ENCODE data around the gene TEN1.
A peak's percentile ranks its signal among the peaks of the same experiment; 100 is the strongest.

The TEN1 gene

GRCh38 chr17:75996665-75997590 lies 17.9 kb downstream of the TEN1 start:
- peak; percentile 78 to 89 for DNase-seq (ENCODE audit: low read depth in 1 of 2, low spot score in 1 of 2)
- peak; percentile 94 for TF ChIP-seq SPI1 (IDR thresholded peaks at IDR 0.05; ENCODE audit: borderline replicate concordance, low read depth)
- TF ChIP-seq POLR2AphosphoS5 (IDR thresholded peaks at IDR 0.05; ENCODE audit: low read depth) = no peak; the same call in 1 of the 2 replicates
- Histone ChIP-seq H3K27me3 (ENCODE audit: insufficient read depth, poor library complexity, severe bottlenecking) (no peaks in the 10 kb centered on the region), H3K27ac (replicated peaks) (peak overlapping the region; percentile 58), H3K4me3 (replicated peaks; ENCODE audit: insufficient read depth, low read length) (no peak overlapping the region)

GRCh38 chr17:75998327-75998795 lies 19.3 kb downstream of the TEN1 start:
- 0 out of 2 replicates have a peak overlapping the region, but pooled peaks have one; percentile 16 for H3K27ac ChIP-seq (replicated peaks)
- TF ChIP-seq SPI1 (IDR thresholded peaks at IDR 0.05; ENCODE audit: borderline replicate concordance, low read depth) (no peak), GABPA (IDR thresholded peaks at IDR 0.05; ENCODE audit: low read depth) (no peak), REST (IDR thresholded peaks at IDR 0.05; ENCODE audit: insufficient replicate concordance, low read depth) (no peak), CTCF (IDR thresholded peaks at IDR 0.05; ENCODE audit: insufficient read depth, low read length) (no peak), POLR2AphosphoS5 (IDR thresholded peaks at IDR 0.05; ENCODE audit: low read depth) (no peak)
- no peaks in the 10 kb centered on the region for H3K27me3 ChIP-seq (ENCODE audit: insufficient read depth, poor library complexity, severe bottlenecking)
- DNase-seq (ENCODE audit: low read depth in 1 of 2, low spot score in 1 of 2) = no peak
- H3K4me3 ChIP-seq (replicated peaks; ENCODE audit: insufficient read depth, low read length) = no peak overlapping the region

GRCh38 chr17:76000016-76000754 lies 21.1 kb downstream of the TEN1 start:
- Histone ChIP-seq H3K4me3 (replicated peaks; ENCODE audit: insufficient read depth, low read length) (no peak overlapping the region), H3K27ac (replicated peaks) (peak overlapping the region; percentile 34), H3K27me3 (ENCODE audit: insufficient read depth, poor library complexity, severe bottlenecking) (no peaks in the 10 kb centered on the region)
- no peak for TF ChIP-seq GABPA (IDR thresholded peaks at IDR 0.05; ENCODE audit: low read depth)
- TF ChIP-seq CTCF (IDR thresholded peaks at IDR 0.05; ENCODE audit: insufficient read depth, low read length) = peak; percentile 53
- peak in 1 of 2 experiments; percentile 64 for DNase-seq (ENCODE audit: low read depth in 1 of 2, low spot score in 1 of 2)

GRCh38 chr17:76000755-76001521 lies 21.9 kb downstream of the TEN1 start, which contains the start of gene CDK3:
Gene CDK3, plus strand, starts transcription at chr17:76000855. Its CDS starts 571 bp downstream, at chr17:76001426.
- no peak for TF ChIP-seq POLR2AphosphoS5 (IDR thresholded peaks at IDR 0.05; ENCODE audit: low read depth)
- TF ChIP-seq CTCF (IDR thresholded peaks at IDR 0.05; ENCODE audit: insufficient read depth, low read length) = no peak
- TF ChIP-seq SPI1 (IDR thresholded peaks at IDR 0.05; ENCODE audit: borderline replicate concordance, low read depth) = no peak
- no peak for TF ChIP-seq GABPA (IDR thresholded peaks at IDR 0.05; ENCODE audit: low read depth)
- no peak for TF ChIP-seq REST (IDR thresholded peaks at IDR 0.05; ENCODE audit: insufficient replicate concordance, low read depth)
- DNase-seq (ENCODE audit: low read depth in 1 of 2, low spot score in 1 of 2) = no peak
- Histone ChIP-seq H3K27ac (replicated peaks) (peak within 1 kb of the TSS; percentile 34), H3K27me3 (ENCODE audit: insufficient read depth, poor library complexity, severe bottlenecking) (no peaks in the 10 kb centered on the region), H3K4me3 (replicated peaks; ENCODE audit: insufficient read depth, low read length) (no peak within 1 kb of the TSS)
